H9 (cell line): ENCODE results near the gene TGFBR2. TPM values are rescaled to one million over a fixed set of nuclear protein-coding genes. Genes with fewer than 3 reads are reported as not detected.

Source experiments
- DNase-seq: peaks from one replicate; pipeline ENCODE4 v3.0.0-alpha.2; 2017
- H2AFZ ChIP-seq: one replicate; pipeline ENCODE4 v1.6.1; 2013; ENCODE audit warnings: mild to moderate bottlenecking, low read length, control low read depth, moderate library complexity
- H2AK5ac ChIP-seq: 2 replicates; pipeline ENCODE4 v1.6.1; 2013; ENCODE audit warnings: low read length, control low read depth, mixed read lengths; ENCODE audit not compliant: insufficient read length
- H2BK120ac ChIP-seq: one replicate; pipeline ENCODE4 v1.6.1; 2013; ENCODE audit warnings: low read depth, mild to moderate bottlenecking, low read length, control low read depth, inconsistent platforms; ENCODE audit not compliant: poor library complexity, severe bottlenecking
- H2BK12ac ChIP-seq: 2 replicates; pipeline ENCODE4 v1.6.1; 2013; ENCODE audit warnings: low read length, control low read depth, mixed read lengths, low read depth; ENCODE audit not compliant: insufficient read length
- H2BK15ac ChIP-seq: 2 replicates; pipeline ENCODE4 v1.6.1; 2013; ENCODE audit warnings: low read depth, low read length, control low read depth
- H2BK20ac ChIP-seq: one replicate; pipeline ENCODE4 v1.6.1; 2013; ENCODE audit warnings: low read depth, mild to moderate bottlenecking, low read length, control low read depth, inconsistent platforms; ENCODE audit not compliant: poor library complexity, severe bottlenecking
- H2BK5ac ChIP-seq: 2 replicates; pipeline ENCODE4 v1.6.1; 2013; ENCODE audit warnings: low read length, control low read depth, mixed read lengths; ENCODE audit not compliant: insufficient read length
- H3K14ac ChIP-seq: 2 replicates; pipeline ENCODE4 v1.6.1; 2013; ENCODE audit warnings: low read length, control low read depth; ENCODE audit not compliant: insufficient read depth
- H3K18ac ChIP-seq: 2 replicates; pipeline ENCODE4 v1.6.1; 2013; ENCODE audit warnings: low read depth, mild to moderate bottlenecking, mixed read lengths, low read length, control low read depth; ENCODE audit not compliant: insufficient read length
- H3K23ac ChIP-seq: 2 replicates; pipeline ENCODE4 v1.6.1; 2013; ENCODE audit warnings: low read length, control low read depth, mixed read lengths, low read depth; ENCODE audit not compliant: insufficient read length
- H3K23me2 ChIP-seq: 2 replicates; pipeline ENCODE4 v1.6.1; 2013; ENCODE audit warnings: low read depth, mild to moderate bottlenecking, mixed read lengths, low read length, control low read depth; ENCODE audit not compliant: insufficient read length, poor library complexity, severe bottlenecking
- H3K27ac ChIP-seq: 2 replicates; pipeline ENCODE4 v1.5.1; 2013; ENCODE audit warnings: low read length, control low read depth, mixed read lengths, low read depth; ENCODE audit not compliant: insufficient read length
- H3K27me3 ChIP-seq: 2 replicates; pipeline ENCODE4 v1.6.1; 2013; ENCODE audit warnings: low read length, control low read depth, inconsistent platforms; ENCODE audit not compliant: insufficient read depth
- H3K4ac ChIP-seq: 2 replicates; pipeline ENCODE4 v1.6.1; 2013; ENCODE audit warnings: low read depth, mild to moderate bottlenecking, control low read depth, inconsistent platforms, low read length, moderate library complexity
- H3K4me1 ChIP-seq: 2 replicates; pipeline ENCODE4 v1.6.1; 2013; ENCODE audit warnings: low read length, control low read depth, inconsistent platforms; ENCODE audit not compliant: insufficient read depth
- H3K4me2 ChIP-seq: 2 replicates; pipeline ENCODE4 v1.6.1; 2013; ENCODE audit warnings: low read length, control low read depth, mixed read lengths; ENCODE audit not compliant: insufficient read length, insufficient read depth
- H3K56ac ChIP-seq: 2 replicates; pipeline ENCODE4 v1.6.1; 2013; ENCODE audit warnings: low read depth, mild to moderate bottlenecking, mixed read lengths, low read length, control low read depth; ENCODE audit not compliant: insufficient read length
- H3K79me1 ChIP-seq: 2 replicates; pipeline ENCODE4 v1.6.1; 2013; ENCODE audit warnings: low read depth, mild to moderate bottlenecking, moderate library complexity, low read length, control low read depth, inconsistent platforms; ENCODE audit not compliant: insufficient read depth, poor library complexity, severe bottlenecking
- H3K79me2 ChIP-seq: 2 replicates; pipeline ENCODE4 v1.6.1; 2013; ENCODE audit warnings: low read length, control low read depth, inconsistent platforms; ENCODE audit not compliant: insufficient read depth
- H3K9ac ChIP-seq: 2 replicates; pipeline ENCODE4 v1.6.1; 2013; ENCODE audit warnings: low read length, control low read depth, mixed read lengths; ENCODE audit not compliant: insufficient read length; ENCODE audit errors: extremely low read depth
- H3K9me3 ChIP-seq: one replicate; pipeline ENCODE4 v1.6.1; 2013; ENCODE audit warnings: low read depth, low read length, inconsistent platforms; ENCODE audit not compliant: control insufficient read depth
- H3T11ph ChIP-seq: one replicate; pipeline ENCODE4 v1.6.1; 2013; ENCODE audit warnings: mild to moderate bottlenecking, low read length, control low read depth, inconsistent platforms
- H4K20me1 ChIP-seq: one replicate; pipeline ENCODE4 v1.6.1; 2013; ENCODE audit not compliant: control insufficient read depth, insufficient read length, insufficient read depth
- H4K5ac ChIP-seq: 2 replicates; pipeline ENCODE4 v1.6.1; 2013; ENCODE audit warnings: low read depth, mild to moderate bottlenecking, mixed read lengths, low read length, control low read depth; ENCODE audit not compliant: insufficient read length
- H4K8ac ChIP-seq: replicated peaks from 2 replicates; pipeline ENCODE4 v1.6.1; 2013; ENCODE audit warnings: low read length, control low read depth, mixed read lengths, low read depth; ENCODE audit not compliant: insufficient read length
- H4K91ac ChIP-seq: 2 replicates; pipeline ENCODE4 v1.6.1; 2013; ENCODE audit warnings: low read depth, mild to moderate bottlenecking, moderate library complexity, mixed read lengths, low read length, control low read depth; ENCODE audit not compliant: insufficient read length
- H3K27ac Mint-ChIP-seq, 3 experiments: 2 replicates in 2 of 3; 3 replicates in 1 of 3; pipeline ENCODE4 v1.8.0; 2020 to 2021; ENCODE audit warnings: mixed read lengths in 3 of 3, mild to moderate bottlenecking in 1 of 3, moderate library complexity in 1 of 3
- H3K27me3 Mint-ChIP-seq: 2 replicates; pipeline ENCODE4 v1.8.0; 2021; ENCODE audit warnings: low read depth, mild to moderate bottlenecking, moderate library complexity, mixed read lengths
- H3K36me3 Mint-ChIP-seq, 3 experiments: 2 replicates in 2 of 3; 3 replicates in 1 of 3; pipeline ENCODE4 v1.8.0; 2020 to 2021; ENCODE audit warnings: low read depth in 3 of 3, mixed read lengths in 3 of 3; ENCODE audit not compliant: insufficient read depth in 1 of 3
- H3K4me1 Mint-ChIP-seq, 2 experiments: 2 replicates each; pipeline ENCODE4 v1.8.0; 2020; ENCODE audit warnings: mixed read lengths in 2 of 2
- H3K4me3 Mint-ChIP-seq, 2 experiments: 2 replicates in 1 of 2; 3 replicates in 1 of 2; pipeline ENCODE4 v1.8.0; 2020 to 2021; ENCODE audit warnings: mild to moderate bottlenecking in 2 of 2, mixed read lengths in 2 of 2, moderate library complexity in 1 of 2
- H3K9me3 Mint-ChIP-seq, 2 experiments: 2 replicates in 1 of 2; 3 replicates in 1 of 2; pipeline ENCODE4 v1.8.0; 2020; ENCODE audit warnings: mild to moderate bottlenecking in 2 of 2, mixed read lengths in 2 of 2, moderate library complexity in 1 of 2
- CTCF ChIP-seq: fragments of 200-600 bp; sonication (generic); conservative IDR thresholded peaks from 3 replicates; pipeline ENCODE4 v1.8.0; 2021; ENCODE audit warnings: antibody characterized with exemption, mild to moderate bottlenecking
- WGBS: extraction: QIAGEN DNeasy Blood & Tissue Kit; methylation state at CpG from one replicate; pipeline ENCODE4 v1.1.7; 2013; ENCODE audit warnings: missing lambda C conversion rate, low lambda C conversion rate, mixed read lengths; ENCODE audit not compliant: insufficient read length; ENCODE audit errors: extremely low coverage; 5-methylcytosine and 5-hydroxymethylcytosine counted together
- total RNA-seq: library from RNA; stranded (reverse); gene quantifications from 2 replicates; pipeline ENCODE4 v1.2.1, GENCODE V29; 2021

The TGFBR2 gene
- total RNA-seq, 1 experiment from 2014 or later, result 10.6 TPM

- H3K4me3 Mint-ChIP-seq, result no peak overlapping the region
- no peak overlapping the region for H2AFZ ChIP-seq
- H3K4me1 Mint-ChIP-seq, result peaks cover 14 to 28% of the 10 kb centered on the region in 2 experiments
- no peak overlapping the region for H2BK15ac ChIP-seq
- H3K36me3 Mint-ChIP-seq, result peaks cover 4 to 9% (median 7%) of the 10 kb centered on the region in 3 experiments; a peak in 5 of 7 replicates
- no peaks in the 10 kb centered on the region; the same call in 1 of the 2 replicates for H3K27me3 ChIP-seq
- H3K4ac ChIP-seq, result no peak overlapping the region
- H3K23me2 ChIP-seq, result no peaks in the 10 kb centered on the region
- H3K18ac ChIP-seq, result no peak overlapping the region
- no peaks in the 10 kb centered on the region for H3K27me3 Mint-ChIP-seq
- H4K20me1 ChIP-seq, result no peaks in the 10 kb centered on the region
- no peak overlapping the region for H3K23ac ChIP-seq
- no peak overlapping the region for H3K9ac ChIP-seq
- no peak overlapping the region for H3K4me2 ChIP-seq
- H4K5ac ChIP-seq, result no peak overlapping the region
- no peak for DNase-seq
- H2AK5ac ChIP-seq, result no peak overlapping the region
- no peak overlapping the region for H4K91ac ChIP-seq
- peaks cover 5% of the 10 kb centered on the region; the same call in 1 of the 2 replicates for H3K4me1 ChIP-seq
- no peak overlapping the region for H2BK5ac ChIP-seq
- H2BK120ac ChIP-seq, result no peak overlapping the region
- no peak overlapping the region for H3K14ac ChIP-seq
- H3K79me1 ChIP-seq, result peaks cover 10% of the 10 kb centered on the region
- H2BK20ac ChIP-seq, result no peak overlapping the region
- no peaks in the 10 kb centered on the region for H3K9me3 Mint-ChIP-seq
- no peak for TF ChIP-seq CTCF
- WGBS, result no CpG with 5 or more reads among the region's 3 CpGs
- H3T11ph ChIP-seq, result no peak overlapping the region
- H3K27ac Mint-ChIP-seq, result no peak overlapping the region
- no peak overlapping the region for H3K56ac ChIP-seq
- no peak overlapping the region for H3K27ac ChIP-seq
- H2BK12ac ChIP-seq, result no peak overlapping the region
- peaks cover 19% of the 10 kb centered on the region; the same call in 1 of the 2 replicates for H3K79me2 ChIP-seq
- no peak overlapping the region for H4K8ac ChIP-seq
- no peaks in the 10 kb centered on the region for H3K9me3 ChIP-seq
Measured at GRCh38 chr3:30618526-30618925, 12.1 kb downstream of the TGFBR2 start.
